OCI-LY1 (cell line): Measurements from ENCODE around the gene CSH2.
"Not testable (repeated sequence)": the region's sequence is repeated elsewhere in the genome, so short reads cannot be mapped to it uniquely, and the experiment has no call there.

Experiments used
- H2AFZ ChIP-seq: fragments of 200-600 bp; sonication (generic), shearing (Covaris generic); 2 replicates; pipeline ENCODE4 v1.6.0; 2014; ENCODE audit warnings: antibody characterized with exemption, mild to moderate bottlenecking, low read length
- H3F3A ChIP-seq: fragments of 200-600 bp; sonication (generic), shearing (Covaris generic); 2 replicates; pipeline ENCODE4 v1.6.0; 2014; ENCODE audit warnings: mild to moderate bottlenecking, antibody characterized with exemption, low read length, moderate library complexity; ENCODE audit not compliant: insufficient read depth
- H3K27ac ChIP-seq: fragments of 200-600 bp; sonication (generic); 2 replicates; pipeline ENCODE4 v1.5.1; 2014; ENCODE audit warnings: low read length, mixed run types, mild to moderate bottlenecking, low read depth; ENCODE audit not compliant: poor library complexity, severe bottlenecking
- H3K27me3 ChIP-seq: fragments of 200-600 bp; sonication (generic); 2 replicates; pipeline ENCODE4 v1.6.0; 2014; ENCODE audit warnings: antibody characterized with exemption, mild to moderate bottlenecking, low read length, moderate library complexity; ENCODE audit not compliant: insufficient read depth
- H3K36me3 ChIP-seq: fragments of 200-600 bp; sonication (generic); 2 replicates; pipeline ENCODE4 v1.6.1; 2014; ENCODE audit warnings: mild to moderate bottlenecking, antibody characterized with exemption, low read length, moderate library complexity, mixed read lengths; ENCODE audit not compliant: insufficient read depth
- H3K4me1 ChIP-seq: fragments of 200-600 bp; sonication (generic); 2 replicates; pipeline ENCODE4 v1.5.1; 2014; ENCODE audit warnings: mild to moderate bottlenecking, low read length, moderate library complexity; ENCODE audit not compliant: insufficient read depth, severe bottlenecking
- H3K4me2 ChIP-seq: fragments of 200-600 bp; sonication (generic), shearing (Covaris generic); 2 replicates; pipeline ENCODE4 v1.6.1; 2014; ENCODE audit warnings: low read length
- H3K4me3 ChIP-seq: fragments of 200-600 bp; sonication (generic); 2 replicates; pipeline ENCODE4 v1.5.1; 2014; ENCODE audit warnings: low read length, low read depth, mild to moderate bottlenecking, mixed read lengths; ENCODE audit not compliant: poor library complexity, severe bottlenecking
- H3K79me2 ChIP-seq: fragments of 200-600 bp; shearing (Covaris generic); 2 replicates; pipeline ENCODE4 v1.6.1; 2016; ENCODE audit warnings: mixed run types, low read length, mixed read lengths; ENCODE audit not compliant: insufficient read depth
- H3K9ac ChIP-seq: fragments of 200-600 bp; sonication (generic), shearing (Covaris generic); 2 replicates; pipeline ENCODE4 v1.6.1; 2014; ENCODE audit warnings: mild to moderate bottlenecking, low read length, mixed read lengths
- H3K9me2 ChIP-seq: fragments of 200-600 bp; sonication (generic), shearing (Covaris generic); 2 replicates; pipeline ENCODE4 v1.6.1; 2014; ENCODE audit warnings: low read depth, mild to moderate bottlenecking, low read length, mixed read lengths
- H3K9me3 ChIP-seq: fragments of 200-600 bp; shearing (Covaris generic); 2 replicates; pipeline ENCODE4 v1.6.1; 2014; ENCODE audit warnings: low read length, mixed read lengths
- H4K20me1 ChIP-seq: fragments of 200-600 bp; sonication (generic), shearing (Covaris generic); 2 replicates; pipeline ENCODE4 v1.6.0; 2016; ENCODE audit warnings: mild to moderate bottlenecking, low read length; ENCODE audit not compliant: insufficient read depth
- EZH2 ChIP-seq: fragments of 200-600 bp; sonication (generic), shearing (Covaris generic); IDR thresholded peaks from 2 replicates; pipeline ENCODE4 v1.8.0; 2017; ENCODE audit warnings: borderline replicate concordance, mixed run types, mild to moderate bottlenecking, antibody characterized with exemption, low read length, moderate library complexity, mixed read lengths
- TF ChIP-seq, protein P1 (sequence below): fragments of 200-600 bp; sonication (generic), shearing (Covaris generic); IDR thresholded peaks from 2 replicates; pipeline ENCODE4 v1.5.1; 2017; ENCODE audit warnings: mild to moderate bottlenecking, antibody characterized with exemption, low read length, moderate library complexity, mixed read lengths

The CSH2 gene

DNA sequence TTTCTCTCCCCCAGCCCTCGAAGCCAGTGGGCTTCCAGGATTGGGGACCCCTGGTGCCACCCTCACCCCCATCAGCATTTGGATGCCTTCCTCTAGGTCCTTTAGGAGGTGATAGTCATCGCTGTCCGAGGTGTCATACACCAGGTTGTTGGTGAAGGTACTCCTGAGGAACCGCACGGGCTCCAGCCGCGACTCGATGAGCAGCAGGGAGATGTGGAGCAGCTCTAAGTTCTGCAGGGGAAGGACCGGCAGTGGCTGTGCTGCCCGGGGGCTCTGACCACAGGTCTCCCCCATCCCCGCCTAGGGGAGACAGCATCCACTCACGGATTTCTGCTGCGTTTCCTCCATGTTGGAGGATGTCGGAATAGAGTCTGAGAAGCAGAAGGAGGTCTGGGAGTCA, 36.6 kb upstream of the CSH2 start:
- H3K27me3 ChIP-seq: no peaks in the 10 kb centered on the region; the same call in 1 of the 2 replicates
- no peaks in the 10 kb centered on the region for H3K9me3 ChIP-seq
- TF ChIP-seq, protein P1, sequence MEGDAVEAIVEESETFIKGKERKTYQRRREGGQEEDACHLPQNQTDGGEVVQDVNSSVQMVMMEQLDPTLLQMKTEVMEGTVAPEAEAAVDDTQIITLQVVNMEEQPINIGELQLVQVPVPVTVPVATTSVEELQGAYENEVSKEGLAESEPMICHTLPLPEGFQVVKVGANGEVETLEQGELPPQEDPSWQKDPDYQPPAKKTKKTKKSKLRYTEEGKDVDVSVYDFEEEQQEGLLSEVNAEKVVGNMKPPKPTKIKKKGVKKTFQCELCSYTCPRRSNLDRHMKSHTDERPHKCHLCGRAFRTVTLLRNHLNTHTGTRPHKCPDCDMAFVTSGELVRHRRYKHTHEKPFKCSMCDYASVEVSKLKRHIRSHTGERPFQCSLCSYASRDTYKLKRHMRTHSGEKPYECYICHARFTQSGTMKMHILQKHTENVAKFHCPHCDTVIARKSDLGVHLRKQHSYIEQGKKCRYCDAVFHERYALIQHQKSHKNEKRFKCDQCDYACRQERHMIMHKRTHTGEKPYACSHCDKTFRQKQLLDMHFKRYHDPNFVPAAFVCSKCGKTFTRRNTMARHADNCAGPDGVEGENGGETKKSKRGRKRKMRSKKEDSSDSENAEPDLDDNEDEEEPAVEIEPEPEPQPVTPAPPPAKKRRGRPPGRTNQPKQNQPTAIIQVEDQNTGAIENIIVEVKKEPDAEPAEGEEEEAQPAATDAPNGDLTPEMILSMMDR: no peak
- no peak for TF ChIP-seq EZH2
- H3K9ac ChIP-seq: no peak overlapping the region
- no peak overlapping the region for H3K4me3 ChIP-seq
- H3F3A ChIP-seq: no peaks in the 10 kb centered on the region
- H3K36me3 ChIP-seq: no peaks in the 10 kb centered on the region
- H3K79me2 ChIP-seq: no peaks in the 10 kb centered on the region
- no peaks in the 10 kb centered on the region for H4K20me1 ChIP-seq
- H3K9me2 ChIP-seq: no peaks in the 10 kb centered on the region
- no peak overlapping the region for H3K27ac ChIP-seq
- H3K4me1 ChIP-seq: no peaks in the 10 kb centered on the region
- H3K4me2 ChIP-seq: no peak overlapping the region
- H2AFZ ChIP-seq: no peak overlapping the region

GRCh38 chr17:63909586-63909985, 36.1 kb upstream of the CSH2 start:
- not testable (repeated sequence) for H3K9me3 ChIP-seq, H3K27ac ChIP-seq, H3K4me3 ChIP-seq, H3K79me2 ChIP-seq, H2AFZ ChIP-seq, H3K9me2 ChIP-seq, H3K9ac ChIP-seq, H3K4me1 ChIP-seq, H4K20me1 ChIP-seq, H3K27me3 ChIP-seq, H3K36me3 ChIP-seq, H3K4me2 ChIP-seq, H3F3A ChIP-seq

GRCh38 chr17:63907161-63907778, 33.8 kb upstream of the CSH2 start:
- not testable (repeated sequence) for H4K20me1 ChIP-seq, H3K9ac ChIP-seq, H3K27ac ChIP-seq, H3K9me2 ChIP-seq, H3K9me3 ChIP-seq, H3K27me3 ChIP-seq, H3F3A ChIP-seq, H3K4me1 ChIP-seq, H3K4me2 ChIP-seq, H3K79me2 ChIP-seq, H3K4me3 ChIP-seq, H3K36me3 ChIP-seq, H2AFZ ChIP-seq
- TF ChIP-seq, protein P1: peak; percentile 17; the same call in 1 of the 2 replicates

- H3K79me2 ChIP-seq, H3F3A ChIP-seq, H2AFZ ChIP-seq, H3K9ac ChIP-seq, H3K9me2 ChIP-seq, H3K4me2 ChIP-seq, H3K4me1 ChIP-seq, H3K9me3 ChIP-seq, H3K36me3 ChIP-seq, H3K4me3 ChIP-seq, H3K27me3 ChIP-seq, H4K20me1 ChIP-seq, H3K27ac ChIP-seq: not testable (repeated sequence)
These were observed 31.3 kb upstream of the CSH2 start for GRCh38 chr17:63904796-63905195.
